HG03175 (cell line): ENCODE data around the gene NFIB.

Experiments used
- ATAC-seq: cut with Tn5 transposase; IDR thresholded peaks from one replicate; pipeline ENCODE4 v1.9.1; 2021; ENCODE audit warnings: mild to moderate bottlenecking, moderate library complexity; ENCODE audit not compliant: unreplicated experiment

Gene NFIB

DNA sequence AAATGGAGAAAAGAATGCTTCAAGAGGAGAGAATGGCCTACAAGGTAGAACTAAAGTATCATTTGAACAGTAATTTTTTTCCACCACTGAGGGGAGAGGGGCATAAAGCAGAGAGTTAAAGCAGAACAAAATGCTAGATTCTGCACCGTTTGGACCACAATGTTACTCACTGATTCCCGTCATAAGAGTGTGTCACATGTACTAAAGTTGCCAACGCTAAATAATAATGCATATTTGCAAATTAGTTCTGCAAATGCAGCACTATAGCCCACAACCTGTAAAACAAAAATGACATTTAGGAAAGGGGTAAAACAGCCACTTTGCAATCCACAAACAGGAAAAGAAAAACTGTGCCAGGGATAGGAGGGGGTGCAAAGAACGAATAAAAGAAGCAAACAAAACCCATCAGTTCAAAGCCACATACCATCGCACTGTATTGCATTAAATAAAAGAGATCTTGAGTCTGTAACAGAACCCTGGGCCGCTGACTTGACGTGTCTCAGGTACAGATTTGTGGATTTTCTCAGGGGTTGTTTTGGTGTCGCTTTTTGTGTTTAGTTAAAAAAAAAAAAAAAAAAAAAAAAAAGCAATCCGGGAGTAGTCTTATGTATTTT is 7.7 kb upstream of the NFIB start:
- no peak for ATAC-seq

- ATAC-seq: no peak
These were observed 6.6 kb upstream of the NFIB start for GRCh38 chr9:14320271-14321181.

DNA sequence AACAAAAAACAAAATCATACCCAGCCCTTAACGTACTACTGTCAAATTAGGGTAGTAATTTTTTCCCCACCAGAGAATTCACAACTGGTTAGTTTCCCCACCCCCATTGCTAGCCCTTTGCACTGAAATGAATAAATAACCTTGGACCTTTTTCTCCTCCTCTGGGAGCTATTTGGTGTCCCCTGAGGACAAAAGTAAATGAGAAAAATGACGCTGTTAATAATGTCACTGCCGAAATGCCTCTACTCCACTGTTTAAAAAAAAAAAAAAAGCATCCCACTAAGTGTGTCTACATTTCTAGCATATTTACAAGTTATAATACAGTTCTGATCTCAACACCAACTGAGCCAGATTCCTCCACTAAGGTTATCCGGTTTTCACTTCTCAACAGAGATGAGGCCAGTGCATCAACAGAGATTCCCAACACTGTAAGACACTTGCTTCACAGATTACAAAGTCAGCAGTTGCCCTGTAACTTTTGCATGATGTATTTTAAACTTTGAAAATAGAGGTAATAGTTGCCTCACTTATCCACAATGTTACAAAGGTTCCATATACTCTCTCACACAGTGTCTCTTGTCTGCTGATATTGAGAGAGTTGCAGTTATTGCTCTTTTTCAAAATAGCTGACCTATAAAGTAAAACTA is 5.1 kb upstream of the NFIB start:
- ATAC-seq: no peak

DNA sequence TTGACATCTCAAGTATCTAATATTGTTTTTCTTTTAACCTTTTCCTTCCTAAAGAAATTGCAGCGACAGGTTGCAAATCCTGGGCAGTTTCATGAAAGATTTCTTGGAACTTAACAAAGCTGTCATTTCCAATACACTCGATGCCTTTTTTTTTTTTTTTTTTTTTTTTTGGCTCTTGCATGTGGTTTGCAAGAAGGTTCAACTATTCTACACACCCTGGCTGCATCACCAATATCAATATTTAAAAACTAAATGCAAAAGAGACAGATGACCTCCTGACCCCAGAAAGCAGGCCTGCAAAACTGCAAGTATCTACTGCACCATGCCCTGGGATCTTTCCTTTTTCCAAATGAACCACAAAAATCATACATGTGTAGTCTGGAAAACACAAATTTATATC is 4.4 kb upstream of the NFIB start:
- no peak for ATAC-seq

DNA sequence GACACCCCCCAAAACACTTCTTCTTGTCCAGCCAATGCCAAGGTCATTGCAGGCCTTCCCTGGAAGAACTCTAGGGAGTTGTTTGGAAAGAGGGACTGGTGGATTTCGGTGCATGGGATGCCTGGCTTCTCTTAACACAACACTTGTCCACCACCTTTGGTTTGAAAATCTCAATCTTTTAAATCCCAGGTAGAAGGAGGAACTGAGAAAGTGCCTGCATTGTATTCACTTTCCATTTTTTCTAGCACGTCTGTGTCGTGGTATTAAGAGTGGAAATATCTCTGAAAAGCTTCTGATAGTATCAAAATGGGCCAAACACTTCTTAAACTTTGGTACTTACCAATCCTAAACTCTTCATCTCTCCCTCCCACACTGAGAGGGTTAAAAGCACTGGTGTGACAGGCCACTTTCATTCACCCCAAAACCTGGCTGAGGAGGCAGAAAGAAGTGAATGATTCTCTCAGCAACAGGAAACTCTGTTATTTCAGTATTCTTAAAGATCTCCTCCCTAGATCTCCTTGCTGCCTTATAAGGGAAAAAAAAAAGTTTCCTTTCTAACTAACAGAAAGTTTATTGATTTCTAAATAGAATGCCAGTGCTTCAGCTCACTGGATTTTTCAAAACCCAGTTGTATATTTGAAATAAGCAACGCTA is 3.9 kb upstream of the NFIB start:
- ATAC-seq: peak; percentile 24

- no peak for ATAC-seq
These were observed 2.8 kb upstream of the NFIB start for GRCh38 chr9:14316602-14317300.

DNA sequence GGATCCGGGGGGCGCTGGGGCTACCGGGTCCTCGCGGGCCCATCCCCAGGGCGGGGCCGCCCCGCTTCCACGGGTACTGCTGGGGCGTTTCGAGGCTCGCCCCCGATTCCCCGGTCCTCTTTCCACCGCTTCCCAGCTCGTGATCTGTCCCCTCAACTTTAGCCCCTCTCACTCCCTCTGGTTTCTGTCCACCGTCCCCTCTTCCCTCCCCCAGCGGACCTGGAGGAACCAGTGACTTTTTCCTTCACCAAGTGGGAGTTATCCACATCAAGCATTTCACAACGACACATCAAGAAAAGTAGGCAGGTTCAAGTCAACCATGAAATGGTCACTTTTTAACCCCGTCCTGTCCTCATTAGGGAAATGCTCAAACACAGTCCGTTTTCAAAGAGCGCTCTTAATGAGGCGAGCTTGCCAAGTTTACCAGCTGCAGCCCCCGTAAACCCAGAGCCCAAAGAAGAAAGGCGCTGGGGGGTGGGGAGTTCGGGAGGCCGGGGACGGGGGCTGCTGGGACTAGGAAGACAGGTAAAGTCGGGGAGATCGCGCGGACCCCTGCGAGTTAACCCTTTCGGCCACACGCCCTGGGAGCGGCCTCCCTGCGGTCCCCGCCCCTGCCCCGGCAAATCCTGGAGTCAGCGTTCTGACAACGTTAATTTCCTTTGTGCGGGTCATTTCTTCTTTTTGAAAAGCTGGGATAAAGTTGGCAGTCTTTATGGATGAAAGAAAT is 2.1 kb upstream of the NFIB start:
- no peak for ATAC-seq

DNA sequence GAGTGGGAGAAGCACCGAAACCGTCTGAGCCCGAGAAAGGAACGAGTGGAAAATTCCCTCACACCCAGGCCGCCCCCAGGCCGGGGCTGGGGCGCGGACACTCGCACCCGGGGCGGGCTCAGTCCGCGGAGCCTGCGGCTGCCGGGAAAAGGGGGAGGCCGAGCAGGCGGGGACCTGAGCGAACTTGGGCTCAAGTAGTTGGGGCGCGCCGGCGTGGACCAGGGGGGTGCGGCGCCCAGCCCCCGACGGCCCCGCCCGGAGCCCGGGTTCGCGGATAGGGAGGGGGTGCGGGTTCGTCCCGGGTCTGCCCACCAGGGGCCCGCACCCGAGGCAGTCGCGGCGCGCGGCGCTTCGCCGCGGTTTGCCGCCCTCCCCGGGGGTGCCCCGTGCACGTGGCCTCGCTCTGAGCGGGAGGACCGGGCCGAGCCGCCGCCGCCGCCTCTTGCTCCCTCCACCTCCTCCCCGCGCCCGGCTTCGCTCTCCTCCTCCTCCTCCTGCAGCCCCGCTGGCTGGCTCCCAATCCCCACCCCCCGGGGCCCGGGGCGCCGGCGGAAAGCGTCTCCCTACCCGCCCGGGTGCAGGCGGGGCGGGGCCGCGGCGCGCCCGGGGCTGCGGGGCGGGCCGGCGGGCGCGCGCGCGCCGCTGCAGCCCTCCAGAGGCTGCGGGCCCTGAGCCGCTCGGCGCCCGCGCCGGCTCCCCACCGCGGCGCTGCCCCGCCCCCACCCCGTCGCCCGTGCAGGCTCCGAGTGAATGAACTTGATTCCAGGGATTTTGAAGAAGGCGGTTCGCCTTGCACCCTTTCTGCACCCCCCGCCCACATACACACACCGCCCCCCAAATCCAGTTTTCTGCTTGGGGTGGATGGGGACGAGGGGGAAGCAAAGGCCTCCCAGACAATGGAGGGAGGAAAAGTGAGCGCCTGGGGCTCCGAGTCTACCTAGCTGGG is 1.3 kb upstream of the NFIB start:
- ATAC-seq: peak; percentile 29

GRCh38 chr9:14314424-14314928 is 535 bp upstream of the NFIB start:
- peak; percentile 1 for ATAC-seq

DNA sequence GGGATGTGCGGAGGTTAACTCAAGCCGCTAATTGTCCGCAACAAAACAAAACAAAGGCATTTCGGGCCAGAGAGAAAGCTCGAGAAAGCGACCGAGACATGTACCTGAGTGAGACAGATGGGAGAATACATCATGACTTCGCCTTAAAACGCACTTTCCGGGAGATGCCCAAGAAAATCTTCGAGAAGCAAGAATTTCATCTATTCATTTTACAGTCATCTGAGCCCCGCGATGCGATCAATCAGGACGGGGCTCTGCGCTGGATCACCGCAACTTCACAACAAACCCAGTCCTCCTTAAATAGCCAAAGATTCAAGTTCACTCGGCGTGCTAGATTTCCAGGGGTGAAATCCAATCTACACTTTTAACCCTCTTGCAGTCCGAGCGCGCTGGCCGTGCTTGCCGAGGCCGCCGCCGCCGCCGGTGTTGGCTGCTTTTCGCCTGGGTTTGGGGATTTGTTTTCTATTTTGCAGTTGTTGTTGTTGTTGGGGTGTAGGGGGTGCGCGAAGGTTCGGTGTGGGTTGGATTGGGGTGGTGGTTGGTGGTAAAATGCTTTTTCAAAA is 482 bp downstream of the NFIB start:
- ATAC-seq: no peak

- no peak for ATAC-seq
These were observed 1.1 kb downstream of the NFIB start for GRCh38 chr9:14312719-14313377.

DNA sequence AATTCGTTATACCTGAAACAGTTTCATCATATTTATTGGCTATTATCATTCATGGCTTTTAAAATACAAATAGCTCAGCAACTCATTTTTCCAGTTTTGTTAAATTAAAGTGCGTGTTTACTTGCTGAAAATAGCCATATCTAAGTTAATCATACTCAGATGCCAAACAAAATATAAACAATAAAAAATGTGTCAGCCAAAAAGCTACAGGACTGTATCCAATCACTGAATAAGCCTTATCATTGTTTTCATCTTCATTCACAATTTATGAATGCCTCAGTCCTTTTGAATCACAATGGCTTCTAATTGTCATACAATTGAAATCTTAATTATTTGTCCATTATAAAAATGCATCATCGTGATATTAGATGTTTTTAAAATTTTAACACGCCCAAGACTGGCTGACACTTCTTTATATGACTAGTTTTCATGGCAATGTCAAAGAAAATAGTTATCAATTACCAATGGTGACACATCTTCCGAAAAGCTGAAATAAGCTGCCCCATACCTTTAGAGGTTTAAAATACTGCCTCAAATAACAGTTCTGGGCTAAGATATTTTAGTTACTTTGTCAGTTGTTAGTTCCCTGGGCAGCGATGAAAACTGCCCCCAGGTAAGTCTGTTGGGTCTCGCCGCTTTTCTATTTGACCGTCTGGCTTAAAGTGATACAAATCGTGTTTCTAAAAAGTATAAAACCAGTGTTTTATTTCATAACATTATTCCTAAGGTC is 1.8 kb downstream of the NFIB start:
- ATAC-seq: no peak

GRCh38 chr9:14311171-14311949 is 2.6 kb downstream of the NFIB start:
- no peak for ATAC-seq

DNA sequence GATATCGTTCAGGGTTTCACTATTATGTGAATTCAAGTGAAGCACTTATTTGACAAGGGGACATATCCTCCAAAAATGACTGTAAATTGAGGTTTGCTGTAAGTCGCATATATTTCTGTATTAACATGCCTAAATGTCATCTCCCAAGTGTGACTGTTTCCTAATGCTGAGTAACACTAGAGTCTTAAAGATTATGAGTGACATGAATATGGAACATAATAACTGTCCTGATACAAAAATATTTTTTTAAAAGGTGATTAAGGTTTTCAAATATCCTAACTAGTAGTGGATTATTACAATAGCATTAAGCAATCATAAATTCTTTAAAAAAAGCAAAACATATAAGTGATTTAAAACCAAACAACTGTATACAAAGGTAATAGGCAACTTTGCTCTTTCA is 3.6 kb downstream of the NFIB start:
- ATAC-seq: no peak

GRCh38 chr9:14309403-14309802 is 4.5 kb downstream of the NFIB start:
- ATAC-seq: no peak

- ATAC-seq: no peak
These were observed 5.1 kb downstream of the NFIB start for GRCh38 chr9:14308853-14309145.
